Fibroblast of the conjunctiva (primary cell): ENCODE measurements around the gene ZNF723.
"Not testable (repeated sequence)": the region's sequence is repeated elsewhere in the genome, so short reads cannot be mapped to it uniquely, and the experiment has no call there.

Experiments used
- DNase-seq: peaks from one replicate; pipeline ENCODE4 v3.0.0-alpha.2; 2010; ENCODE audit warnings: low read depth

ZNF723 gene

GRCh38 chr19:22832031-22832762 lies at the start of gene ZNF723:
ZNF723 (plus strand) TSS chr19:22832291; CDS start chr19:22832380, 89 bp downstream.
- DNase-seq, result no peak

- DNase-seq, result no peak
These were observed 48.3 kb upstream of the ZNF723 start, which contains the start of gene ZNF99 for GRCh38 chr19:22783651-22784410. ZNF99 (minus strand) TSS chr19:22784151; CDS start chr19:22784016, 135 bp downstream.

GRCh38 chr19:22792863-22793262 lies 39.2 kb upstream of the ZNF723 start:
- DNase-seq, result not testable (repeated sequence)

- DNase-seq, result no peak
These were observed 35.1 kb upstream of the ZNF723 start for GRCh38 chr19:22797040-22797439.

- DNase-seq, result no peak
These were observed 25.7 kb upstream of the ZNF723 start for GRCh38 chr19:22806418-22806817.

GRCh38 chr19:22807061-22807835 lies 24.8 kb upstream of the ZNF723 start:
- no peak for DNase-seq

GRCh38 chr19:22814124-22814523 lies 18.0 kb upstream of the ZNF723 start:
- DNase-seq, result no peak

GRCh38 chr19:22831211-22831610 lies 880 bp upstream of the ZNF723 start:
- no peak for DNase-seq

- DNase-seq, result not testable (repeated sequence)
These were observed 25.7 kb downstream of the ZNF723 start for GRCh38 chr19:22857713-22858320.

- no peak for DNase-seq
These were observed 50.7 kb downstream of the ZNF723 start for GRCh38 chr19:22882797-22883196.

GRCh38 chr19:22893855-22894270 lies 61.8 kb downstream of the ZNF723 start:
- DNase-seq, result no peak

- no peak for DNase-seq
These were observed 69.5 kb downstream of the ZNF723 start for GRCh38 chr19:22901431-22902130.
